Measurements from ENCODE around the gene ZNF18.

ZNF18 gene

DNA sequence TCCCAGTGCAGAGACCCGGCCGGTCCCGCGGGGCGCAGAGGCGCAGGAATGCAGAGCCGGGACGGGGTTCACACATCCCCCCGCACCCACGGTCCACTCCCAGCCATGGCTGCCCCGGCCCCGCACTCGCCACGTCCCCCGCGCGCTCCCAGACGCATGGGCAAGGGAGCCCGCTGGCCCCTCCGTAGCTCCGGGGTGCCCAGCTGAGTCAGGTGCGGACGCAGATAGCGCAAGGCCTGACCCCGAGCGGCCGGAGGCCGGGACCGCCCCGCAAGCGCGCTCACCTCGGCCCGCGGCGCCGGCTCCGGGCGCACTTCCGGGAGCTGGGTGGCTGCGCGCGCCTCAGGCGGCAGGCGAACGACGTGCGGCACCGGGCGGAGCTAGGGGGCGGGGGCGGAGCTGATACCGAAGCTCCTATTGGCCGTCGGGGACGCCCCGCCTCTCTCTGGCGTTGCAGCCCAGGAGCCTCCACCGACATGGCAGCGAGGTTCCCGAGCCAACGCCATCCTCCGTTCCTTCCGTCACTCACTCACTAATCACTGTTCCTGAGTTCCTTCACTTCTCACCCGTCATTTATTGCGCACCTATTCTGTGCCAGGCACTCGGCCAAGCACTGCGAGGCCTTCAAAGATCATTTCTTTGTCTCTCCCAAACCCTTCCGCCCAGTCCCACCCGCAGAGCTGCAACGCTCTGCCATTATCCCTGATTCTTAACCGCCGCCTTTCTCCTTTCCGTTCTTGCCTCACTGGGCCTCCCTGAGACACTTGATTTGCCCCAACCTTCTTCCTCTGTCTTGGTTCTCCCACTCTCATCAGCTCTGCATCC is at the start of gene ZNF18:
ZNF18 (minus strand) TSS at position 329 of the 825 bp plus-strand sequence. CDS start 4,646 bp downstream, outside the sequence.
- peak; percentile 85 for DNase-seq

DNA sequence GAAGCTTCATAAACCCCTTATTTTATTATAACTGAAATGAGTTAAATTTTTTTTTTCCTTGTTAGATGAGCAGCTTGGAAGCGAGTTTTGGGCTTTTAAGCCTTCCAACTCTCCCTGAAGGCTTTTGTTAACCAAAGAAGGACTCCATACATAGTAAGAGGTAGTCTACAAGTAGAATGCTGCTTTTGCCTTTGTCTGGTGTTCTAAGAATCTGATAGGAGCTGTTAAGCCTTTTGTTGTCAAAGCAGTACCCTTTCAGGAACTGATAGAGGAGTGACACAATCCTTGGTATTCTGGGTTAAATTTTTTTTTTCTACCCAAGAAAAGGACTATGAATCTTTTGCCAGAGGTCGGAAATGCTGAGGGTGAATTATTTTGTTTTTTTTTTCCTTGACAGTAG is 49.5 kb upstream of the ZNF18 start:
- no peak for DNase-seq

DNA sequence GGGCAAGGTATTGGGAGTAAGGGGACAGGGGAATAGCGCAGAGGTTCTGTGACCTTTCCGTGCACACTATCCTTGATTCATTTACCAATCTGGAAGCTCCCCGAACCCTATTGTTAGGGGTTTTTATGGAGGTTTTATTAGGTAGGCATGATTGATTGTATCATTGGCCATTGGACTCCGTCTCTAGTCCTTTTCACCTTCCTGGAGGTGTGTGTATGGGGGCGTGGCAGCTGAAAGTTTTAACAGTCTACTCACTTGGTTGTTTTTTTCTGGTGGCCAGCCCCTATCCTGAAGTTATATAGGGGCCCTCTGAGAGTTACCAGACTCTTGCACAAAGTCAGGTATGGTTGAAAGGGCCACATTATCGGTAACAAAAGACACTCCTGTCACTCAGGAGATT is 46.4 kb upstream of the ZNF18 start:
- no peak for DNase-seq

- no peak for DNase-seq
These were observed 44.0 kb upstream of the ZNF18 start for GRCh38 chr17:12041312-12041711.

DNA sequence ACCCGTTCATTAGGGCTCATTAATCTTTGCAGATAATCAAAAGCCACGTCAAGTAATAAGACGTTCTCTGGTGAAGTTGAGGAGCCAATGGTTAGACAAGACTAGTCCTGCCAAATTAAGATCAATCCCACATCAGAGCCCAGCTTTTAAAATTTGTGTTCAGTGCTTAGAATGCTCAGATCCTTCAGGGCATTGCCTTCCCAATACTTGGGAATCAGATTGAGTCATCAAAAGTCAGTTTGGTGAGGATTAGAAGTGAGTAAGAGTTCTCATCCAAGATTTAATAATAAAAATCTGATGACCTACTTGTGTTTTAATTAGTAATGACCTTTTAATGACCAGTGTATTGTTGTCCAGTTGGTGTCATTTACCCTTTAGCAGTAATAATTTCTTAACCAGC is 43.2 kb upstream of the ZNF18 start:
- no peak for DNase-seq

DNA sequence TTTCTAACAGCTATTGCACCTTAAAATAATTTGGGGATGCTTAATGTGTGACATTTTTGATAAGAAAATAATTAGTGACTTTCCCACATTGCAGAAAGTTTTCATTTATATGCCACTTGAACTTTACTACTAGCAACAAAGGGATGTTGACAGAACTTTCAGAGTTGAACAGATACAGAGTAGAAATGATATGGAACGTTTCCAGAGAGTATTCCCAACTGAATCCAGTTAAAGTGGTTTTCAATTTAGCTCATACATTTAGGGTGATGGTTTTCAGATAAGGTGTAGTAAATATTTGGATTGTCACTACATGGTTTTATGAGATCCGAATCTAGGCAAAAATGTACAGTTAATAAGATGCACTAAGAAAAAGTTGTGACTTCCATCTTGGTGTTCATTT is 40.7 kb upstream of the ZNF18 start:
- no peak for DNase-seq

DNA sequence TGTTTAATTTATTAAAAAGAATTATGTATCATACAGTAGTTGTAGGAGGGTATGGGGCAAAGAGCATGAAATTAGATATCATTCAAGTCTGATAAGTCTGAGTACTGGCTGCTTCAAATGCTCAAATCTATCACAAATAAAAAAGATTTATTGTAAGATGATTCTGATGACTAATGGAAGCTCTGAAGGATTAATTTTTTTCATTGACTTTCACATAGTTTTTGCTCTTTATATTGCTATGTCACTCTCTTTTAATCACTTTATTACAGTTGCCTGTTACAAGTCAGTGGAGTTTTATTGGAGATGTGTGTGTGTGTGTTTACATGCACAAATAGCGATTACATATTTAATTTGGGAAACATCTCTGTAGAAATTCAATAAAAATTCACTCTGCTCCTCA is 38.4 kb upstream of the ZNF18 start:
- DNase-seq = no peak

- no peak for DNase-seq
These were observed 37.3 kb upstream of the ZNF18 start for GRCh38 chr17:12034538-12034937.

- no peak for DNase-seq
These were observed 31.3 kb upstream of the ZNF18 start for GRCh38 chr17:12028611-12029010.

- DNase-seq = no peak
These were observed 30.4 kb upstream of the ZNF18 start for GRCh38 chr17:12027658-12028057.

GRCh38 chr17:12024327-12024726 is 27.1 kb upstream of the ZNF18 start:
- DNase-seq = no peak

GRCh38 chr17:12022310-12022709 is 25.0 kb upstream of the ZNF18 start:
- no peak for DNase-seq

GRCh38 chr17:12021623-12022140 is 24.4 kb upstream of the ZNF18 start:
- no peak for DNase-seq

DNA sequence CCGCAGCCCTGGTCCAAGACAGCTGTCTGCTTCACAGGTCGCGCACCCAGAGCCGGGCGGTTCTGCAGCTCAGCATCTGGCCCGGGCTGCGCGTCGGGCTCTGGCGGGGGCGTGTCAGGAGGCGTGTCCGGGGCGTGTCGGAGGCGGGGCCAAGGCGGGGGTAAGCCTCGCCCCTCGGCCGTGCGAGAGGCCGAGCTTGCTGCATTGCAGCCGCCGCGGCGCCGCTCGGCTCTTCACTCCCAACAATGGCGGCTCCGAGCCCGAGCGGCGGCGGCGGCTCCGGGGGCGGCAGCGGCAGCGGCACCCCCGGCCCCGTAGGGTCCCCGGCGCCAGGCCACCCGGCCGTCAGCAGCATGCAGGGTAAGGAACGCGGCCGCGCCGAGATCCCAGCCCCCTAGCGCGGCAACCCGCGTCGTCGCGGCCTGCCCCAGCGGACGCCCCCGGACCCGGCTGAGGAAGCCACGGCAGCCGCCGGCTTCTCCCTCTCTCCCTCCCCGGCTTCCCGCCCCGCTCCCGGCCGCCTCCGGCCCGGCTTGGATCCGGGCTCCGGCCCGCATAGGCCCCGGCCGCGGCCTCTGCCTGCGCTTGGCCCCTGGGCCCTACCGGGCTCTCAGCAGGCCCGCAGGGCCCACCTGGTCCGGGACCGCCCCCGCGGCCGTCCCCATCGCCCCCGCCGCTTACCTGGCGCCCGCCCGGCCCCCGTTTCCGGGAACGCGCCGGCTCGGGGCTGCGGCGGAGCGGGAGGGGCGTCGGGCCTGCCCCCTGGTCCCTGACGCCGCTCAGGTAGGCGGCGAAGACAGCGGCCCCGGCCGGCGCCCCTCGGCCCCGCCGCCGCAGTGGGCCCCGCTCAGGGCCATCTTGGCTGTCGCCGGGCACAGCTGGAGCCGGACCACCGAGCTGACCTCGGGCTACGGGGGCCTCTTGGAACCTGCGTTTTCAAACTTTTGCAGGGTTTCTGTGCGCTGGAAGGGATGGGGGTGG is 23.7 kb upstream of the ZNF18 start, which contains the start of gene MAP2K4:
MAP2K4 (plus strand) TSS at position 236 of the 981 bp plus-strand sequence; CDS start at position 246, 10 bp downstream.
- peak; percentile 41 for DNase-seq

- no peak for DNase-seq
These were observed 10.2 kb upstream of the ZNF18 start for GRCh38 chr17:12007466-12007865.

DNA sequence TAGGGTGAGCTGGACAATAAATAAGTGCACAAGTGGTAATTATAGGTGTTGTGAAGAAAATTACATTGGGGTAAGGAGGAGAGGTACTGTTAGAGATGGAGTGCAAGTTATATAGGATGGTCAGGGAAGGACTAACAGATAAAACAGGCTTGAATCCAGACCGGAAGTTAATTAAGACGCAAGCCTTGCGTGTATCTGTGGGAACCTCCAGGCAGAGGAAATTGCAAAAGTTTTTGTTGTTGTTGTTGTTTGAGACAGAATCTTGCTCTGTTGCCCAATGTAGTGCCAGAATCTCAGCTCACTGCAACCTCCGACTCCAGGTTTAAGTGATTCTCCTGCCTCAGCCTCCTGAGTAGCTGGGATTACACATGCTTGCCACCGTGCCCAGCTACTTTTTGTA is 2.4 kb upstream of the ZNF18 start:
- DNase-seq = no peak

DNA sequence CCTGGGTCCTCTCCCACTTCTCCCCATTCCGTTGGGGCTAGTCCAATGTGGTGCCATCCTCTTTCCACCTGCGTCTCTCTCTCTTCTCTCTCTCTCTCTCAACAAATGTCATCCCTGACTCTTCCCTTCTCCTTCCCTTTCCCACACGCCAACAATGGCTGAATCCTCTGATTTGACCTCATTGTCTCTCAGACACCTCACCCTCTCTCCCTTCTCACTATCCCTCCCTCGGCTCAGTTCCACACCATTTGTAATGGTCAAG is 628 bp upstream of the ZNF18 start:
- DNase-seq = no peak

- DNase-seq = no peak
These were observed 541 bp downstream of the ZNF18 start for GRCh38 chr17:11996722-11997146.

DNA sequence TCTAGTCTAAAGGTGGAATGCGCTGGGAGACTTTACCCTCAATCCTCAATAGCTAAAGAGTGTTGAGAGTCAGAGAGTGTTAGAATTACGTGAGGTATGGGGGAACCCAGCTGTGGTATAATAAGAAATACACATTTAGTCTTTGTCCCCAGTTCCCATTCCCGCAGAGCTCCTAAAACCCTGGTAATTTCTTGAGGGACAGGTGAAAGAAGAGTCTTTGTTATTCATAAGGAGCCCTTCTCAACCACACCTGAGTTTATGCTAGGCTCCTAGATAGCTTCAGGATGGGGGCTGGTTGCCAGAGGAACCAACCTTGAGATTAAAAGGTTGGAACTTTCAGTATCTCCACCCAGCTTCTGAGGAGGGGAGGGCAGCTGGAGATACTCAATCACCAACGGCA is 5.8 kb downstream of the ZNF18 start:
- no peak for DNase-seq

- DNase-seq = no peak
These were observed 6.8 kb downstream of the ZNF18 start for GRCh38 chr17:11990363-11990983.

DNA sequence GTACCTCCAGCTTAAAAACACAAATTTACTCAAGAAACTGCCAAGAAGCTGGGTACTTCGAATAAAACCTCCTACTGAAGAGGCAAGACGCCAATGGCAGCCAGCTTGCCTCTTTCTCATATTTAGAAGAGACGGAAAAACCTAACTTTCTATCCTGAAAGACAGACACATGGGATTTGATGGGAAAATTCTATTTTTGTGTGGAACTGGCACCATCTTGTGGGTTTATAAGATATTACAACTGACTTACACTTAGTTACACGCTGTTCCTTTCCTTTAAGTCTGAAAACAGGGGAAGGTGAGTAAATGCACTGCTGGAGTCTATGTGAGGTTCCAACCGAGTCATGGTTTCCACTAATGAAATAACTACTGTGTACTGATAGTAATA is 10.3 kb downstream of the ZNF18 start:
- DNase-seq = no peak

DNA sequence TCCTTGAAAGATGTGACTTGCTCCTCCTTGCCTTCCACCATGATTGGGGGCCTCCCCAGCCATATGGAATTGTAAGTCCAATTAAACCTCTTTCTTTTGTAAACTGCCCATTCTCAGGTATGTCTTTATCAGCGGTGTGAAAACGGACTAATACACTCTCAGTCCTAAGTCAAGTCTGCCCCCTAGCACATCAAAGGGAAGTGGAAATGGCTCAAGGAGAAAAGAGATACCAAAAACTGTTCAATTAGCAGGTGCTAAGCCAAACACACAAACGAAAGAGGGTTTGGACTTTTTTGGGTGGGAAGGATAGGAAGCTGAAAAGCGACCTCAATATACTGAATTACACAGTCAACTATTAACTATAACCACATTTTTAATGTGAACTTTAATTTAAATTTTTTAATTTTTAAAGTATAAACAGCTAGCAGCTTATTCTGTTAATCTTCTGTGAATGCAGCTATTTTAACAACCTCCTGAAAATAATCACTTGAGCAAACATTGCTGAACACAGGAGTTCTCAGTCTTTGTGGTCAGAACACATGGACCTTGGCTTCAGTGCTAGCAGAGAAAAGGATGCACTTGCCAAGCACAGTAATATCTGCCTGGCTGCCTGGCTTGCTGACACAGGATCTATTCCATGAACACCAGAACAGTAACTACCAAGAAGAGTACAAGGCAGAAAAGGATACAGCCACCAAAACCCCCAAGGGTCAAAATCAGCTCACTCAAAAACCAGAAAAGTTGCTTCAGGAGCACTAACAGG is 10.9 kb downstream of the ZNF18 start:
- no peak for DNase-seq

GRCh38 chr17:11981862-11982261 is 15.4 kb downstream of the ZNF18 start:
- DNase-seq = no peak
